ENCODE data around the gene CDK15.

GRCh38 chr2:201833781-201834180, 27.4 kb downstream of the CDK15 start:
- no peak for TF ChIP-seq GATA3 (IDR thresholded peaks at IDR 0.05; ENCODE audit: low read depth, low read length)
- no peak for TF ChIP-seq GATA2 (IDR thresholded peaks at IDR 0.05; ENCODE audit: low read depth, low read length)
